NB4 (cell line): ENCODE data around the gene GPR85.

Source experiments
- CTCF ChIP-seq: IDR thresholded peaks from one replicate; pipeline ENCODE4 v1.5.1; 2012; ENCODE audit warnings: low read depth, low read length
- MAX ChIP-seq: IDR thresholded peaks from 2 replicates; pipeline ENCODE4 v1.6.1; 2011; ENCODE audit warnings: low read depth, low read length
- MYC ChIP-seq: IDR thresholded peaks from 2 replicates; pipeline ENCODE4 v1.6.1; 2011; ENCODE audit warnings: low read depth, low read length
- POLR2A ChIP-seq: IDR thresholded peaks from 2 replicates; pipeline ENCODE4 v1.6.1; 2011; ENCODE audit warnings: mild to moderate bottlenecking; ENCODE audit not compliant: insufficient read length; ENCODE audit errors: extremely low read depth

DNA sequence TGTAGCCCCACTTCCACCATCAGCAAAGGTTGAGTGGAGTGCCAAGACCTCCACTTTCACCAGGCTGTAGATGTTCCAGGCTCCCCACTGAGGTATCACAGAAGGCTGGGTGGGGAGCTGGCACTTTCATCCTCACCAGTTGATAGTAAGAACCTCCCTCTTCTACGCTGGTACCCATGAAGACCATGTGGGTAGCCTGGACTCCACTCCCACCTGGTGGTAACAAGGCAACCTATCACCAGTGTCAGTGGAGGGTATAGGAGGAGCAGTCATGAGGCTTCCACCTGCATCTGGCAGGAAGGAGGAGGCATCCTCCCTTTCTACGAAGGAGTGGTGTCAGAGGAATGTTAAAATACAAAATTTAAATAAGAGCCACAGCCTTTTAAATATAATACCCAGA lies 27.3 kb upstream of the GPR85 start:
- TF ChIP-seq CTCF (no peak), POLR2A (no peak), MAX (no peak), MYC (no peak)
